HG03439 (cell line): ENCODE data around the gene ORMDL1.
"Not testable (repeated sequence)": the region's sequence is repeated elsewhere in the genome, so short reads cannot be mapped to it uniquely, and the experiment has no call there.

Experiments
- ATAC-seq: cut with Tn5 transposase; IDR thresholded peaks from one replicate; pipeline ENCODE4 v1.9.1; 2021; ENCODE audit warnings: mild to moderate bottlenecking, moderate library complexity; ENCODE audit not compliant: unreplicated experiment

The ORMDL1 gene

DNA sequence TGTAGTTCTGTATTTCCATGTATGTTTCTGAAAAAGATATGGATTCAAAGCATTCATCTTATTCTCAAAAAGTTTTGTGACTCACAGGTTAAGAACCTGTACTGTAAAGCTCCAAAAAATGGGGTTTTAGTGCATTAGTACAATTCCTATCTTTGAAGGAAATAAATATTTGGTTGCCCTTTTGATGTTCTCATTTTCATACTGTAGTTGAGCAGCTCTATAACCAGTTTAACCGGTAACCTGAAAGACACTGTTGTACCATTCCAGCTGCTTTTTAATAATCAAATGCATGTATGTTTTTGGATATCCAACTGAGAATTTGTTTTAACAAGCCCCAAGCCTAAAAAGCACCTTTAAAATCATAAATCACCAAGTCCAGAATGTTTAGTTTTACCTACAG, 11.9 kb downstream of the ORMDL1 start:
- no peak for ATAC-seq

DNA sequence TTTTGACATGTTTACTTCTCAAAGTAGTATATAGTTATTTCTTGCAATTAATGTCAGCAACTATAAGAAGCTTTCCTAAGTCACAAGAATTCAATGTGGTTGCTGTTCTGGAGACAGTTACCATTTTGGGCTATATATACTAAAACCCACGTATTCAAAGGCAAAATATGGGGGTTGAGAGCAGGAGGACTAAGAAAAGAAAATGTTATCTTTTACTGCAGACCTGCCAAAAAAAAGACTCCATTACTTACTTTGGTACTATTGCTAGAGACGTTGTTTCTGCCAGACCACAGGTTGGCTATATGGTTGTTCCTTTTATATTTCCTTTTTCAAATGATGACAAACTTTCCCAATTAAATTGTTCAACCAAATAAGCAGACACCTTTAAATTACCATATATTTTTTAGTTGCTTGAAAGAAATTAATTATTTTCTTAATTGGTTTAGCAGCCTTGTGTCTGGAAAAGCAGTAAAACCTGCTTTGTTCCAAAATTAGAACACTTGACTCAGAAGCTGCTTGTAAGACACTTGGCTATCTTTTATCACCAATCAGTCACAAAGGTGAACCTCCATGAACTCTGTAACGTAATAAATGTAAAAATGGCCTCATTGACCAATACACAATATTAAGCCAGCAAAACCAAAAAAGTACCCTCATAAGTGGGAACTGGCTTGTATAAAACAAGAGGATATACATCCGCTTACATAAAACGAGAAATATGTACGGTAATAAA, 13.4 kb downstream of the ORMDL1 start:
- ATAC-seq = no peak

GRCh38 chr2:189763908-189764661, 20.1 kb downstream of the ORMDL1 start:
- ATAC-seq = no peak

GRCh38 chr2:189762551-189763298, 21.4 kb downstream of the ORMDL1 start, which contains the start of gene OSGEPL1:
TSS of gene OSGEPL1 (minus strand) at chr2:189762792. CDS start at chr2:189761640, 1,152 bp downstream.
- peak; percentile 98 for ATAC-seq

DNA sequence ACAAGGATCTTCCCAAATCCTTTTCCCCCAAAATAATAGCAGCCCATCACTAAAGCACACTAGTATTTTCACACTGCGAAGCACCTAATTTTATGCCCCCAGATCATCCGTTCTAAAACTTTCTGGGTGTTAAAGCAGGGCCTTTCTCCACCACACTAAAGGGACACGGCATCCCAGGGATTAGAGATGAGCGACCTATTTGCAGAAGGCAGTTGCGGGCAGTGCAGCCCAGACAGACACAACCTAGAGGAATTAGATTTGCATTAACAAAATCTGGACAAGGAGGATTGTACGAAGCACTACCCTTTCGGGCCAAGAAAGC, 21.9 kb downstream of the ORMDL1 start:
- no peak for ATAC-seq

GRCh38 chr2:189760154-189760553, 24.0 kb downstream of the ORMDL1 start:
- ATAC-seq = not testable (repeated sequence)

- ATAC-seq = no peak
Observed at GRCh38 chr2:189756311-189756952, 27.7 kb downstream of the ORMDL1 start.

DNA sequence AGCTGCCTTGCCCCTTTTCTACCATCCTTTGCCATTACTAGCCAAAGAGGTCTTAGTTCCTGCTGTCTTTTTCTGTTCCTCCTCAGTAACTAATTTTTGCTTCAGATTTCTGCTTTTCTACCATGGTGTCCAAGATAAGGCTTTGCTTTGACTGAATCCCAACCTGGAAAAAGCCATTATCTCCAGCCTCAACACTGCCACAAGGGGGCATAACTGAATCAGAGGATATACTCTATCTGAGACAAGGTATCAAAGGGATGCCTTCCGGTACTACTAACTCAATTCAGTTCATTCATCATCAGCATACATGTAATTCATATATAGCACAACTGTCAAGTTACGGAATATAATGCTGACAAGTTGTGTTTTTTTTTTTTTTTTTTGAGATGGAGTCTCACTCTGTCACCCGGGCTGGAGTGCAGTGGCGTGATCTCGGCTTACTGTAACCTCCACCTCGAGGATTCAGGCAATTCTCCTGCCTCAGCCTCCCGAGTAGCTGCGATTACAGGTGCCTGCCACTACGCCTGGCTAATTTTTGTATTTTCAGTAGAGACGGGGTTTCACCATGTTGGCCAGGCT, 33.0 kb downstream of the ORMDL1 start:
- ATAC-seq = peak; percentile 58

- ATAC-seq = no peak
Observed at GRCh38 chr2:189729430-189729829, 54.7 kb downstream of the ORMDL1 start.

GRCh38 chr2:189726849-189727248, 57.3 kb downstream of the ORMDL1 start:
- ATAC-seq = no peak

GRCh38 chr2:189726271-189726670, 57.9 kb downstream of the ORMDL1 start:
- ATAC-seq = no peak

- ATAC-seq = no peak
Observed at GRCh38 chr2:189723192-189723591, 60.9 kb downstream of the ORMDL1 start.
